WTC11 (cell line): ENCODE data around the gene KIF17. TPM values are rescaled to one million over a fixed set of nuclear protein-coding genes. Genes with fewer than 3 reads are reported as not detected.

Experiments used
- ATAC-seq: fragments of 200-7000 bp; cut with Tn5 transposase; 2 replicates; pipeline ENCODE4 v1.10.0; 2021; ENCODE audit warnings: mild to moderate bottlenecking, moderate library complexity
- CTCF ChIA-PET: fragments of 300-600 bp; sonication (Branson Sonifier 250); formaldehyde crosslinking; loops from one replicate; lab custom pipeline; 2021; ENCODE audit warnings: antibody characterized with exemption; lab: Charles Lee
- POLR2A ChIA-PET: fragments of 350-600 bp; sonication (Branson Sonifier 250); formaldehyde crosslinking; loops from one replicate; lab custom pipeline; 2021; ENCODE audit warnings: antibody characterized with exemption; lab: Charles Lee
- DNase-seq: peaks from one replicate; pipeline ENCODE4 v3.0.0; 2021; ENCODE audit warnings: low spot score
- H3K27ac Mint-ChIP-seq: 2 replicates; pipeline ENCODE4 v1.8.0; 2021; ENCODE audit warnings: mixed read lengths
- H3K27me3 Mint-ChIP-seq: 2 replicates; pipeline ENCODE4 v1.8.0; 2021; ENCODE audit warnings: low read depth, mild to moderate bottlenecking, moderate library complexity, mixed read lengths
- H3K36me3 Mint-ChIP-seq: 2 replicates; pipeline ENCODE4 v1.8.0; 2021; ENCODE audit warnings: mixed read lengths
- H3K4me1 Mint-ChIP-seq: 2 replicates; pipeline ENCODE4 v1.8.0; 2022; ENCODE audit warnings: mixed read lengths
- H3K4me3 Mint-ChIP-seq: 2 replicates; pipeline ENCODE4 v1.8.0; 2021; ENCODE audit warnings: mild to moderate bottlenecking, moderate library complexity, mixed read lengths
- H3K9me3 Mint-ChIP-seq: 2 replicates; pipeline ENCODE4 v1.8.0; 2021; ENCODE audit warnings: mixed read lengths
- GRHL2 ChIP-seq: fragments of 250-450 bp; sonication (Bioruptor Pico); IDR thresholded peaks from 2 replicates; pipeline ENCODE4 v1.8.0; 2022; ENCODE audit warnings: mild to moderate bottlenecking, moderate library complexity; ENCODE audit not compliant: insufficient replicate concordance, severe bottlenecking
- NFATC4 ChIP-seq: fragments of 250-450 bp; sonication (Bioruptor Pico); IDR thresholded peaks from 2 replicates; pipeline ENCODE4 v1.9.0; 2021; ENCODE audit warnings: mild to moderate bottlenecking
- NFE2L1 ChIP-seq: sonication (generic); formaldehyde crosslinking; IDR thresholded peaks from 2 replicates; pipeline ENCODE4 v1.8.1; 2023; ENCODE audit warnings: missing genetic modification reagents
- NR3C1 ChIP-seq: sonication (generic); formaldehyde crosslinking; conservative IDR thresholded peaks from 2 replicates; pipeline ENCODE4 v1.8.1; 2023; ENCODE audit warnings: low read depth, mild to moderate bottlenecking, missing genetic modification reagents
- PRDM15 ChIP-seq: sonication (generic); formaldehyde crosslinking; IDR thresholded peaks from 2 replicates; pipeline ENCODE4 v1.8.0; 2022; ENCODE audit warnings: missing genetic modification reagents
- TP53 ChIP-seq: sonication (generic); formaldehyde crosslinking; IDR thresholded peaks from 2 replicates; pipeline ENCODE4 v1.8.1; 2023; ENCODE audit warnings: mild to moderate bottlenecking, missing genetic modification reagents
- ZNF263 ChIP-seq: sonication (generic); formaldehyde crosslinking; IDR thresholded peaks from 2 replicates; pipeline ENCODE4 v1.8.1; 2022; ENCODE audit warnings: low read depth, mild to moderate bottlenecking, moderate library complexity, missing genetic modification reagents
- ZNF281 ChIP-seq: sonication (generic); formaldehyde crosslinking; IDR thresholded peaks from 2 replicates; pipeline ENCODE4 v1.8.0; 2023; ENCODE audit warnings: mild to moderate bottlenecking, missing genetic modification reagents
- ZNF317 ChIP-seq: sonication (generic); formaldehyde crosslinking; IDR thresholded peaks from 2 replicates; pipeline ENCODE4 v1.8.1; 2023; ENCODE audit warnings: low read depth, mild to moderate bottlenecking, moderate library complexity, missing genetic modification reagents, borderline replicate concordance
- ZNF396 ChIP-seq: fragments of 250-450 bp; sonication (Bioruptor Pico); IDR thresholded peaks from 2 replicates; pipeline ENCODE4 v1.8.0; 2021; ENCODE audit warnings: mild to moderate bottlenecking, moderate library complexity, borderline replicate concordance
- ZNF416 ChIP-seq: fragments of 250-450 bp; sonication (Bioruptor Pico); IDR thresholded peaks from 2 replicates; pipeline ENCODE4 v1.9.0; 2021; ENCODE audit warnings: mild to moderate bottlenecking, inconsistent platforms
- ZNF425 ChIP-seq: fragments of 250-450 bp; sonication (Bioruptor Pico); conservative IDR thresholded peaks from 2 replicates; pipeline ENCODE4 v1.9.0; 2021; ENCODE audit warnings: mild to moderate bottlenecking
- ZNF512 ChIP-seq: sonication (generic); formaldehyde crosslinking; IDR thresholded peaks from 2 replicates; pipeline ENCODE4 v1.8.1; 2022; ENCODE audit warnings: missing genetic modification reagents, borderline replicate concordance
- total RNA-seq: library from RNA; stranded (reverse); gene quantifications from 3 replicates; pipeline ENCODE4 v1.2.3, GENCODE V29; 2021

Gene KIF17
- total RNA-seq, 1 experiment from 2014 or later = 8.1 TPM

- no peaks in the 10 kb centered on the region for H3K4me1 Mint-ChIP-seq
- peak overlapping the region; percentile 63; the same call in 1 of the 2 replicates for H3K27ac Mint-ChIP-seq
- TF ChIP-seq ZNF512 (CRISPR knock-in tag) (no peak), NFE2L1 (no peak), NR3C1 (CRISPR knock-in tag) (no peak), TP53 (CRISPR knock-in tag) (no peak)
- POLR2A ChIA-PET = no interaction called here
- H3K27me3 Mint-ChIP-seq = no peaks in the 10 kb centered on the region
- ATAC-seq = no peak
- H3K4me3 Mint-ChIP-seq = no peak overlapping the region
- no peaks in the 10 kb centered on the region for H3K9me3 Mint-ChIP-seq
- peaks cover 50% of the 10 kb centered on the region for H3K36me3 Mint-ChIP-seq
- CTCF ChIA-PET = interaction anchor here (2.3 kb wide), 1 partner anchor 74 kb away, joined by 10 read pairs; no protein-coding TSS in a partner anchor
- DNase-seq = no peak
These were observed 68.9 kb downstream of the KIF17 start for GRCh38 chr1:20648946-20649345.

- no peaks in the 10 kb centered on the region for H3K27me3 Mint-ChIP-seq
- H3K4me1 Mint-ChIP-seq = no peaks in the 10 kb centered on the region
- TF ChIP-seq ZNF425 (no peak), NFATC4 (CRISPR knock-in tag) (no peak), ZNF281 (CRISPR knock-in tag) (no peak), GRHL2 (CRISPR knock-in tag) (no peak), ZNF317 (CRISPR knock-in tag) (no peak), ZNF396 (CRISPR knock-in tag) (no peak), ZNF416 (CRISPR knock-in tag) (no peak), ZNF263 (CRISPR knock-in tag) (no peak), ZNF512 (CRISPR knock-in tag) (no peak), PRDM15 (CRISPR knock-in tag) (no peak)
- no peaks in the 10 kb centered on the region for H3K9me3 Mint-ChIP-seq
- DNase-seq = no peak
- POLR2A ChIA-PET = no interaction called here
- H3K4me3 Mint-ChIP-seq = no peak overlapping the region
- no peak for ATAC-seq
- peaks cover 45% of the 10 kb centered on the region for H3K36me3 Mint-ChIP-seq
- CTCF ChIA-PET = no interaction called here
- peak overlapping the region; percentile 63; the same call in 1 of the 2 replicates for H3K27ac Mint-ChIP-seq
These were observed 69.4 kb downstream of the KIF17 start for GRCh38 chr1:20648438-20648837.
